Activated naive CD8-positive, alpha-beta T cell treated with anti-CD3 and anti-CD28 coated beads, Interleukin-2, amount 10 ng/mL, durations not matched to agents 7 days and 5 days (primary cell): ENCODE results near the gene CYFIP1. TPM values are rescaled to one million over a fixed set of nuclear protein-coding genes. Genes with fewer than 3 reads are reported as not detected.

ENCODE experiments used
- ATAC-seq: fragments of 150-1000 bp; cut with Tn5 transposase; one replicate; pipeline ENCODE4 v1.10.0; 2021; ENCODE audit warnings: low read depth, moderate library complexity
- POLR2A ChIA-PET: fragments of 350-600 bp; sonication (Branson Sonifier 250); formaldehyde crosslinking; loops from one replicate; lab custom pipeline; 2021; ENCODE audit warnings: antibody characterized with exemption; lab: Charles Lee
- DNase-seq: peaks from one replicate; pipeline ENCODE4 v3.0.0; 2021
- H3K27ac Mint-ChIP-seq: one replicate; pipeline ENCODE4 v1.8.0; 2022; ENCODE audit warnings: mild to moderate bottlenecking, mixed read lengths
- H3K27me3 Mint-ChIP-seq: one replicate; pipeline ENCODE4 v1.8.0; 2022; ENCODE audit warnings: mild to moderate bottlenecking, moderate library complexity, mixed read lengths
- H3K36me3 Mint-ChIP-seq: one replicate; pipeline ENCODE4 v1.8.0; 2021; ENCODE audit warnings: mild to moderate bottlenecking, mixed read lengths
- H3K4me1 Mint-ChIP-seq: one replicate; pipeline ENCODE4 v1.8.0; 2021; ENCODE audit warnings: mixed read lengths
- H3K4me3 Mint-ChIP-seq: one replicate; pipeline ENCODE4 v1.8.0; 2022; ENCODE audit warnings: mild to moderate bottlenecking, moderate library complexity, mixed read lengths
- H3K9me3 Mint-ChIP-seq: one replicate; pipeline ENCODE4 v1.8.0; 2021; ENCODE audit warnings: mixed read lengths
- total RNA-seq, 2 experiments: library from RNA; stranded (reverse); gene quantifications; one replicate each; pipeline ENCODE4 v1.2.3, GENCODE V29; 2021

CYFIP1 gene
- total RNA-seq, 2 experiments from 2014 or later = 12.6 to 12.7 TPM

- ATAC-seq (no peak), DNase-seq (no peak)
- POLR2A ChIA-PET = interaction anchor here (0.6 kb wide), 1 partner anchor 74 kb away, joined by 4 read pairs; no protein-coding TSS in a partner anchor
- H3K4me3 Mint-ChIP-seq = no peak overlapping the region
- peaks cover 3% of the 10 kb centered on the region for H3K4me1 Mint-ChIP-seq
- H3K27ac Mint-ChIP-seq = no peak overlapping the region
- H3K9me3 Mint-ChIP-seq = no peaks in the 10 kb centered on the region
- no peaks in the 10 kb centered on the region for H3K36me3 Mint-ChIP-seq
- H3K27me3 Mint-ChIP-seq = no peaks in the 10 kb centered on the region
These were observed 18.4 kb downstream of the CYFIP1 start for GRCh38 chr15:22961762-22962161.

GRCh38 chr15:22960556-22960955 is 19.6 kb downstream of the CYFIP1 start:
- H3K9me3 Mint-ChIP-seq = no peaks in the 10 kb centered on the region
- POLR2A ChIA-PET = no interaction called here
- no peak overlapping the region for H3K4me3 Mint-ChIP-seq
- ATAC-seq (no peak), DNase-seq (no peak)
- H3K36me3 Mint-ChIP-seq = no peaks in the 10 kb centered on the region
- H3K27me3 Mint-ChIP-seq = no peaks in the 10 kb centered on the region
- H3K27ac Mint-ChIP-seq = no peak overlapping the region
- H3K4me1 Mint-ChIP-seq = peaks cover 3% of the 10 kb centered on the region

- no peaks in the 10 kb centered on the region for H3K27me3 Mint-ChIP-seq
- no peak for ATAC-seq
- DNase-seq = no peak
- no peak overlapping the region for H3K4me3 Mint-ChIP-seq
- no peaks in the 10 kb centered on the region for H3K9me3 Mint-ChIP-seq
- H3K4me1 Mint-ChIP-seq = peaks cover 3% of the 10 kb centered on the region
- no peaks in the 10 kb centered on the region for H3K36me3 Mint-ChIP-seq
- H3K27ac Mint-ChIP-seq = no peak overlapping the region
- POLR2A ChIA-PET = no interaction called here
These were observed 20.0 kb downstream of the CYFIP1 start for GRCh38 chr15:22960126-22960525.

DNA sequence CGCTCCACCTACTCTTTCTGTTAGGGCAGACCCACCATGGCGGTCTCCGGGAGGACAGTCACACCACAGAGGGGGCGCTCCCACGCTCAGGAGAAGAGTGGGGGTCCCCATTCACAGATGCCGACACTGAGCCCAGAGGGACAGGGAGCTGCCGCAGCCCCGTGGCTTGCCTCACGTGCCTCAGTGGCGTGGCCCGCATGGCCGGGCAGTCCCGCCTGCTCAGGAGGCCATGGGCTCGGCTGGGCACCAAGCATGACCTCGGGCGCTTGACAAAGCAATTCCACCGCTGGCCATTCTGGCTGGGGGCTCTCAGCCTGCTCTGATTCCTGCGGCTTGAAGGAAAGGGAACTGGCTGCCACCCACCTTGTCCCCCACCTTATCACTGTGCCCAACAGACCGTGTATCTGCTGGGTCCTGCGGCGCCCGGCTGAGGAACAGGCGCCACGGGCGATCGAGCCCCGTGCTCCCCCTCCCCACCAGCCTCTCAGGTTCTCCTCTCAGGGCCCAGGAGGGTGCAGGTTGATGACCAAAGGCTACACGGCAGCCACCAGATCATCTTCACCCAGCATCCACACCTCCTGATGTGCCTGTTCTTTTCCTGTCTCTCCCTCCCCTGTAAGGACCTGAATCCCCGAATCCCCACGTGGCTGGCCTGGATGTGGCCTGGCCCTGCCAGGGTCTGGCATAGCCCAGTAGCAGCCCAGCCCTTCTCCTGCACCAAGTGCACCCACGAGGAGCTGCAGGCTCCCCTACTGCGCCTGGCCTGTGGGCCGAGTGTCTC is 20.7 kb downstream of the CYFIP1 start:
- POLR2A ChIA-PET = no interaction called here
- no peak overlapping the region for H3K27ac Mint-ChIP-seq
- no peaks in the 10 kb centered on the region for H3K9me3 Mint-ChIP-seq
- H3K36me3 Mint-ChIP-seq = no peaks in the 10 kb centered on the region
- peaks cover 3% of the 10 kb centered on the region for H3K4me1 Mint-ChIP-seq
- no peak overlapping the region for H3K4me3 Mint-ChIP-seq
- DNase-seq = no peak
- no peak for ATAC-seq
- no peaks in the 10 kb centered on the region for H3K27me3 Mint-ChIP-seq

DNA sequence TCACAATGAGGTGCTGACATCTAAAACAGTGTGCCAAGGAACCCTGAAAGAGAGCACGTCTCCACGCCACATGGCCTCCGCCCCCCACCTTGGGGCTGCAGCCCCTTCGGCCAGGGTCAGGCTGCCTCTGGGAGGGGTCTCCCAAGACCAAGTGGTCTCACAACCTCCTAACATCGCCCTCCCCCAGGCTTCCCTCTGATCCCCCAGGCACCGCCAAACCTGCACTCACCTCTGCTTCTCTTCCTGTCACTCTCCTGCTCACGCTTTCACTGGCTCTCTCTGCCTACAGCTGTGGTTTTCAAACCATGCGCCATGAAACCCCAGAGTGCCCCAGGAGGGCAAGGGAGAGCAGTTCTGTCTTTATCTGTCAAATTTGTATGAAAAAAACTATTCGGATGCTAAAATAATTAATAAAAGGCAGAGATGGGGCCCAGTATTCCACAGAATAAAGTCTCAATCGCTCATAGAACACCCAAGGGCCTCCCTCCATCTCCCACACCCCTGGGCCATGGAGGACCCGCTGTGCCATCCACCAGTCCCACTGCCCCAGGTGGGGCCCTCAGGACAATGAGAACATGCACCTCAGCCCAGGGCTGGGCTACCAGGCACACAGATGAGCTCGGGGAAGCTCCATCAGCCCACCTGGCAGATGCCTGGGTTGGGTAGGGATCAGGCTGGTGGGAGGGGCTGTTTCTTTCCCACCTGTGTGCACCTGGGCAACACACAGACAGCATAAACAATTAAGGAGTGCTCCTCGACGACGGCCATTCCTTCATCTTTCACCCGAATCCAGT is 21.5 kb downstream of the CYFIP1 start:
- no peaks in the 10 kb centered on the region for H3K36me3 Mint-ChIP-seq

DNA sequence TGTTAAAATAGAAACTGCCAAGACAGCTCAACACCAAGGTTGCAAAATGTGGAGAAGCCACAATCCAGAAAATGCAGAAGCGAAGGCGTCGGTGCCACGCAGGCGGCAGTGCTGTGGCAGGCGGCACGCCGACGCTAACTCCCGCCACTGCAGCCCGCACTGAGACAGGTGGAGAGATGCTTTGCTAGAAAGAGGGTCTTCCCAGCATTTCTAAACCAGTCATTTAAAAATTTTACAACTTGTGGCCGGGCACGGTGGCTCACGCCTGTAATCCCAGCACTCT is 23.2 kb downstream of the CYFIP1 start:
- Mint-ChIP-seq H3K4me3 (no peak overlapping the region), H3K4me1 (peaks cover 3% of the 10 kb centered on the region), H3K36me3 (no peaks in the 10 kb centered on the region), H3K9me3 (no peaks in the 10 kb centered on the region), H3K27ac (no peak overlapping the region), H3K27me3 (no peaks in the 10 kb centered on the region)
- ATAC-seq (no peak), DNase-seq (no peak)
- POLR2A ChIA-PET = no interaction called here

More for the DNA sequence above, 21.5 kb downstream of the CYFIP1 start:
- no peaks in the 10 kb centered on the region for H3K27me3 Mint-ChIP-seq
- no peaks in the 10 kb centered on the region for H3K9me3 Mint-ChIP-seq
- DNase-seq (no peak), ATAC-seq (no peak)
- no peak overlapping the region for H3K27ac Mint-ChIP-seq
- H3K4me3 Mint-ChIP-seq = no peak overlapping the region
- POLR2A ChIA-PET = no interaction called here
- H3K4me1 Mint-ChIP-seq = peaks cover 3% of the 10 kb centered on the region

GRCh38 chr15:22956257-22956977 is 23.8 kb downstream of the CYFIP1 start:
- no peak overlapping the region for H3K4me3 Mint-ChIP-seq
- H3K9me3 Mint-ChIP-seq = no peaks in the 10 kb centered on the region
- H3K27me3 Mint-ChIP-seq = no peaks in the 10 kb centered on the region
- H3K27ac Mint-ChIP-seq = no peak overlapping the region
- ATAC-seq (no peak), DNase-seq (no peak)
- no peaks in the 10 kb centered on the region for H3K36me3 Mint-ChIP-seq
- H3K4me1 Mint-ChIP-seq = peaks cover 3% of the 10 kb centered on the region
- POLR2A ChIA-PET = no interaction called here

GRCh38 chr15:22955544-22956119 is 24.5 kb downstream of the CYFIP1 start:
- H3K27me3 Mint-ChIP-seq = no peaks in the 10 kb centered on the region
- DNase-seq (no peak), ATAC-seq (no peak)
- H3K36me3 Mint-ChIP-seq = no peaks in the 10 kb centered on the region
- POLR2A ChIA-PET = no interaction called here
- H3K4me3 Mint-ChIP-seq = no peak overlapping the region
- no peaks in the 10 kb centered on the region for H3K9me3 Mint-ChIP-seq
- peaks cover 3% of the 10 kb centered on the region for H3K4me1 Mint-ChIP-seq
- H3K27ac Mint-ChIP-seq = no peak overlapping the region

- POLR2A ChIA-PET = no interaction called here
These were observed 25.2 kb downstream of the CYFIP1 start for GRCh38 chr15:22954798-22955543.

DNA sequence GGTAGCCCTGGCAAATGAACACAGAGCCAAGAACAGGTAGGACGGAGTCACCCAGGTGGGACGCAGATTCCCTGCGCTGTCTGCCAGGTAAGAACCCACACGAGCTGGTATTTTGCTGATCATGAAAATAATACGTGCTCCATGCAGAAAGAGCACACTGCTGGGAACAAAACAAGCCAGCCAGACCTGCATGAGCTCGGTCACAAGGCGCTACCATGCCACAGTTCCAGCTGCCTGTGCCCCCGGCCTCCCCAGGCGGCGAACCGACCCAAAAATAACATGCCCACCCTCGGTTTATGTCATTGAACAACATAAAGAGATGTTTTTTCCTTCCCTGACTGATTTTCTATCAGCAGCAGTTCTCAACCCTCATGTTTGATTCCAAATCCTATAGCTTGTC is 25.8 kb downstream of the CYFIP1 start:
- peaks cover 5% of the 10 kb centered on the region for H3K4me1 Mint-ChIP-seq
- no peaks in the 10 kb centered on the region for H3K36me3 Mint-ChIP-seq
- POLR2A ChIA-PET = no interaction called here
- DNase-seq = no peak
- no peaks in the 10 kb centered on the region for H3K27me3 Mint-ChIP-seq
- no peak overlapping the region for H3K27ac Mint-ChIP-seq
- H3K4me3 Mint-ChIP-seq = no peak overlapping the region
- ATAC-seq = no peak
- no peaks in the 10 kb centered on the region for H3K9me3 Mint-ChIP-seq

More at GRCh38 chr15:22954798-22955543, 25.2 kb downstream of the CYFIP1 start:
- no peak overlapping the region for H3K4me3 Mint-ChIP-seq
- H3K27me3 Mint-ChIP-seq = no peaks in the 10 kb centered on the region
- no peak for DNase-seq
- no peak overlapping the region for H3K27ac Mint-ChIP-seq
- peaks cover 4% of the 10 kb centered on the region for H3K4me1 Mint-ChIP-seq
- no peaks in the 10 kb centered on the region for H3K36me3 Mint-ChIP-seq
- H3K9me3 Mint-ChIP-seq = no peaks in the 10 kb centered on the region
- no peak for ATAC-seq

DNA sequence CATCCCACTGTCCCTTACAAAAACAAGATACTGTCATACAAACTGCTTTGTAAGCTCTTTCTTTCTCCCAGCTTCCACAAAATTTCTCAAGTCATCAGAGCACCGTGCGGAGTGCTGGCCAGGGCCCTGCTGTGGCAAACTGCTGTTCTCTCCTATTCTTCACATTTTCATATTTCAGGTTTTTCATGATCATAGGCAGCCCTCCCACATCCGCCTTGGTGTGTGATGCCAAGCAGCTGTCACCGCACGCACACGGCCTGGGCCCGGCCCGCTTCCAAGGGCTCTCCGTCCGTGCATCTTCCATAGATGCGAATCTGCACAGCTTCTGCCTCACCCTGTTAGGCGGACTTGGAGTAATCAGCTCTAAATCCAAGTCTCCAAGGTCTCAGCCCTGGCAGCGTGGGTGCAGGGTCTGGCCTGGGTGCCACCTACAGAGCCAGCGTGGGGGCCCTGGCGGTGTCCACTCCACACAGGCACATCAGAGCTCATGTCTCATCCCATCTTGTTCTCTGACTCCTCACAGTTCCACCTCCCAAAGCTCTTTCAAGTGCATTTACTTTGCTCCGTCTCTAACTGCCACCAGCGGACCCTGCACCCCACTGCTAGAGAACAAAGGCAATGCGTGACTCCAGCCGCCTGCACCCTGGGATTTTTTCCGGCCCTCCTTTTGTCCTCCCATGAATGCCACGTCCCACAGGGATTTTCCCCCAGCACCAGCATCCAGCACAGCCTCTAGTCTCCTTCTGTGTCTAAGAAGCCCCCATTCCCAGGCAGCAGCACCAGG is 27.2 kb downstream of the CYFIP1 start:
- peaks cover 8% of the 10 kb centered on the region for H3K27me3 Mint-ChIP-seq
- no peaks in the 10 kb centered on the region for H3K9me3 Mint-ChIP-seq

More for the DNA sequence above, 27.2 kb downstream of the CYFIP1 start:
- Mint-ChIP-seq H3K36me3 (no peaks in the 10 kb centered on the region), H3K4me1 (peaks cover 10% of the 10 kb centered on the region), H3K4me3 (no peak overlapping the region), H3K27ac (no peak overlapping the region)
- POLR2A ChIA-PET = no interaction called here
- no peak for DNase-seq
- no peak for ATAC-seq
